Uterus (tissue), 2 donors: ENCODE results near the gene KDM6A.

Experiments used
- POLR2A ChIP-seq, 2 donors: fragments of 450-650 bp; IDR thresholded peaks; one replicate each; pipeline ENCODE4 v1.6.1; 2016; ENCODE audit warnings: antibody characterized with exemption in 2 of 2, mild to moderate bottlenecking in 1 of 2, moderate library complexity in 1 of 2
- TF ChIP-seq, protein P1 (sequence below), 4 experiments: fragments of 200-600 bp in 2 of 4; fragments of 450-650 bp in 2 of 4; sonication (generic) in 2 of 4; IDR thresholded peaks; one replicate each; pipeline ENCODE4 v1.5.1; 2016 to 2019; ENCODE audit warnings: antibody characterized with exemption in 4 of 4, mild to moderate bottlenecking in 2 of 4, moderate library complexity in 1 of 4

DNA sequence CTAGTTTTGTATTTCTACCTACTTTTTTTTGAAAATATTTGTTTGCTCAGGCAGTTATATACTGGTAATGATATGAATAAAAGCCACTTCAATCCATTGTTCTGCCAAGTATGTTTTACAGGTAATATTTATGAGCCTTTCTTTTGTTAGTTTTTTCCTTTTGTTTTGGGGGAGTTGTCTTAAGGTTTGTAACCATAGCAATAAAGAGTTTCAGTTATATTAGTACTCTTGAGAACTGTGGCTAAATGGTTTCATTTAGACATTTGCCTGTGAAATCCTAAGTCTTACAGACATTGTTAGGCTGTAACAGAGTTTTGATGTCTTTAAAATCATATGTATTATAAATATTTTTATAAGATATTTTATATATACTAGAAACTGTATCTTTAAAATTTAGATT is 177.6 kb downstream of the KDM6A start:
- TF ChIP-seq, protein P1, sequence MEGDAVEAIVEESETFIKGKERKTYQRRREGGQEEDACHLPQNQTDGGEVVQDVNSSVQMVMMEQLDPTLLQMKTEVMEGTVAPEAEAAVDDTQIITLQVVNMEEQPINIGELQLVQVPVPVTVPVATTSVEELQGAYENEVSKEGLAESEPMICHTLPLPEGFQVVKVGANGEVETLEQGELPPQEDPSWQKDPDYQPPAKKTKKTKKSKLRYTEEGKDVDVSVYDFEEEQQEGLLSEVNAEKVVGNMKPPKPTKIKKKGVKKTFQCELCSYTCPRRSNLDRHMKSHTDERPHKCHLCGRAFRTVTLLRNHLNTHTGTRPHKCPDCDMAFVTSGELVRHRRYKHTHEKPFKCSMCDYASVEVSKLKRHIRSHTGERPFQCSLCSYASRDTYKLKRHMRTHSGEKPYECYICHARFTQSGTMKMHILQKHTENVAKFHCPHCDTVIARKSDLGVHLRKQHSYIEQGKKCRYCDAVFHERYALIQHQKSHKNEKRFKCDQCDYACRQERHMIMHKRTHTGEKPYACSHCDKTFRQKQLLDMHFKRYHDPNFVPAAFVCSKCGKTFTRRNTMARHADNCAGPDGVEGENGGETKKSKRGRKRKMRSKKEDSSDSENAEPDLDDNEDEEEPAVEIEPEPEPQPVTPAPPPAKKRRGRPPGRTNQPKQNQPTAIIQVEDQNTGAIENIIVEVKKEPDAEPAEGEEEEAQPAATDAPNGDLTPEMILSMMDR (IDR thresholded peaks at IDR 0.05) = no peak
- no peak for TF ChIP-seq POLR2A (IDR thresholded peaks at IDR 0.05)
